HG02623 (cell line): ENCODE results near the gene PRR7.
"Not testable (repeated sequence)": the region's sequence is repeated elsewhere in the genome, so short reads cannot be mapped to it uniquely, and the experiment has no call there.

Experiments used
- ATAC-seq: cut with Tn5 transposase; IDR thresholded peaks from one replicate; pipeline ENCODE4 v1.9.1; 2021; ENCODE audit warnings: moderate library complexity; ENCODE audit not compliant: unreplicated experiment

The PRR7 gene

DNA sequence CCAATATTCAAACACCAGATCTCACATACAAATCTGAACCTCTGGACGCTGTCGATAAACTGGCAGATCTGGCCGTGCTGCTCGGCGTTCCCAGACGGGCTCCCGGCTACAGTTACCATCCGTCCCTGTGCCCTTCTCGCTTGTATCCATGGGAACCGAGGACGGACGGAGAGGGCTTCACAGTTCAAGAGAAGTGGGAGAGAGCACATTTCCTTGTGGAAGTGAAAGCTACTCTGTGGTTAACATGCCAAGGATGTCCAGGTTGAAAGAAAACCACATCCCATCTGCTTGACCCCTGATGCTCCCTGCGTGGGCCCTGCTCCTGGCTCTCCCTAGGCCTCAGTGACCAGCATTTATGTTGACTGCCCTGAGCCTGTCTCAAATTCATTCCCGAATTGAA lies 33.2 kb downstream of the PRR7 start:
- ATAC-seq: no peak

DNA sequence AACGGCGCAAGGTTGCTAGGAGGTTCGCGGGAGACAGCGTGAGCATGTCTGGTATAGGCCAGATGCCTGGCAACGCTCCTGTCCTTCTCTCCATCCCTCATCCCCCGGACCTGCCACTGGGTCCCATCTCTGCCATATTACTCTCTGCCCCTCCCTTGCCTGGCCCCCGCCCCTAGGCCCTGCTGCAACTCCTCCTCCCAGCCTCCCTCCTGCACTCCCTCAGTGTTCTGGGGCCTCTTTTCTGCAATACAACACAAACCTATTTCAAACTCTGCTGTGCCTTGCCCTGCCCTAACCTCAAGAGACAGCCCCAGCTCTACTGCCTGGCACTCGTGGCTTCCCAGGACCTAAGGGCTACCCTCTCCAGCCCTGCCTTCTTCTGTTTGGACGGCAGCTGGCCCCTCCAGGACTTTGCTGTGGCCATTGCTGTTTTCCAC lies 35.8 kb downstream of the PRR7 start:
- no peak for ATAC-seq

DNA sequence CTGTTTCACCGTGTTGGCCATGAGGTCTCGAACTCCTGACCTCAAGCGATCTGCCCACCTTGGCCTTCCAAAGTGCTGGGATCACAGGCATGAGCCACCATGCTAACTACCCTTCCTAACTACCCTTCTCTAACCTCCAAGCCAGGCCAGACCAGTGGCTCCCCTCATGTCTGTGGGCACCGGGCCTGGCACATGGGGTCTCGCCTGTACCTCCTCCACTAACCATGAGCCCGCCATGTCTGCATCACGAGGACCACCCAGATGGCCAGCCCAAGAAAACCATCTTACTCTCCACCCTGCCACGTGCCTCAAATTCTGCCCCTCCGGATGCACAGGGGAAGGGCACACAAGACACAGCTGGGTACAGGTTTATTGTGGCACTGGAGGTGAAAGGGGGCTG lies 36.4 kb downstream of the PRR7 start:
- no peak for ATAC-seq

- no peak for ATAC-seq
Observed at GRCh38 chr5:177483994-177484901, 37.6 kb downstream of the PRR7 start.

- ATAC-seq: no peak
Observed at GRCh38 chr5:177484902-177485549, 38.4 kb downstream of the PRR7 start.

GRCh38 chr5:177485753-177486152 lies 39.1 kb downstream of the PRR7 start:
- not testable (repeated sequence) for ATAC-seq

DNA sequence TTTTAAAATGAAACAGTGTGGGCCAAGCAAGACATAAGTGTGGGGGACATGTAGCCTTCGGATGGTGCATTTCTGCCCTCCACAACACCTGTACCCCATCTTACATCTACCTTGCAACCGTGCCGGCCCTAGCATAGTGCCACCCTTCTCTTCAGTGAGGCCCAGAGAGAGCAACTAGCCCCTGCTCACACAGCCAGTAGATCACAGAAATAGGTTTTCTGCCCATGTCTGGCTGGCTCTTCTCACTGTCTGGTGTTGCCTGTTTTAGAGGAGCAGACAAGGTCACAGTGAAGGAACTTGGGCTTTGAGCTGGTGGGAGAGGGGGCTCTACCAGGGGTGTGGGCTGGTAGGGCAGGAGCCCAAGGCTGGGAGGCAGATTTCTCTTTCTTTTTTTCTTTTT lies 39.6 kb downstream of the PRR7 start:
- no peak for ATAC-seq

DNA sequence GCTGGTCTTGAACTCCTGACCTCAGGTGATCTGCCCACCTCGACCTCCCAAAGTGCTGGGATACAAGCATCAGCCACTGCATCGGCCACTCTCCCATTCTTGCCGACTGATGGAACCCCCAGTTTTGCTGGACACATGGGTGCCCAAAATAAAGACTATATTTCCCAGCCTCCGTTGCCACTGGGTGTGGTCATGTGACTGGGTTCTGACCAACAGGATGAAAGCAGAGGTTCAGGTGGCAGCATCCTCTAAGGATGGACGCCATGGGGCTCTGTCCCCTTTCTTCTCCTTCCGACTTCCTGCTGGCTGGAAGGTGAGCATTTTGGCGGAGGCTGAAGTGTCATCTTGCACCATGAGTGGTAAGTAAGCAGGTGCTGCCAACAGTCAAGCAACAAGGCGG lies 40.5 kb downstream of the PRR7 start:
- no peak for ATAC-seq

DNA sequence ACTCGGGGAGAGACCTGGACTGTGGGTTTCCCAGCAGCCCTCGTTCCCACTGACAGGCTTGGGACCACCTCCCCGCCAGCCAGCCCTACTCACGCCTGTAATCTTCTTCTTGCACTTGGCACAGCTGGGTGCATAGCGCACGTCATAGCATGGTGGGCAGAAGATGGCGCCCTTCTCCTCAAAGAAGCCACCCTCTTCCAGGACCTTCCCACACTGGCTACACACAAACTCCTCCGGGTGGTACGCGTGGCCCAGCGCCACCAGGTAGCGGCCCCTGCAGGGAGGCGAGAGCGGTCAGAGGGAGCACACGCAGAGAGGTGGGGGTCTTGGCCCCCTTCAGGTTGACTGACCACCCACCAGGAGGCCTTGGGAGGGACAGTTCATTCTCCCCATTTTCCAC lies 41.4 kb downstream of the PRR7 start:
- no peak for ATAC-seq

DNA sequence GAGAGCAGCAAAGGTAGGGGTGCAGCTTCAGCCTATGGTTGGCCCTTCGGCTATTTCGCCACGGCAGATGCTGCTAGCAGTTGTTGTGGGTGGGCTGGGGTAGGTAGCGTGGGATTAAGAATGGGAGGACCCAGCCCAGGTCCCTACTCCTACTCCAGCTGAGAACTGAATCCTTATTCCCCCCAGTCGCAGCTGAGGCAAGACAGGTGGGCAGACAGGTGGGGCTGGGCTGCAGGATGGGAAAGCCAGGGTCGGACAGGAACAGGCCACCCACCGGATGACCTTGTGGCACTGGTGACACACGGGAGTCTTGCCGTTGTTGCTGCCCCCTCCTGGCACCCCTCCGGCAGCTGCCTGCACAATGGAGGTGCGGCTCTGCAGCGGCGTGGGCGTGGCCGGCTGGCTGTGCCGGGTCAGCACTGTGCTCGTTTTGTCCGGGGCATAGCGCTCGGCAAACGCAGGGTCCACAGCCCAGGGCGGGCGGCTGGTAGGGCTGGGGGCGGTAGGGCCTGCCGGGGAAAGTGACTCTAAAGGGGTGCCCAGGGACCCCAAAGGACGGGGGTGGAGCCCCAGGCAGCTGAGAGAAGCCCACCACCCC lies 42.6 kb downstream of the PRR7 start:
- no peak for ATAC-seq

- no peak for ATAC-seq
Observed at GRCh38 chr5:177490311-177490991, 43.8 kb downstream of the PRR7 start.

DNA sequence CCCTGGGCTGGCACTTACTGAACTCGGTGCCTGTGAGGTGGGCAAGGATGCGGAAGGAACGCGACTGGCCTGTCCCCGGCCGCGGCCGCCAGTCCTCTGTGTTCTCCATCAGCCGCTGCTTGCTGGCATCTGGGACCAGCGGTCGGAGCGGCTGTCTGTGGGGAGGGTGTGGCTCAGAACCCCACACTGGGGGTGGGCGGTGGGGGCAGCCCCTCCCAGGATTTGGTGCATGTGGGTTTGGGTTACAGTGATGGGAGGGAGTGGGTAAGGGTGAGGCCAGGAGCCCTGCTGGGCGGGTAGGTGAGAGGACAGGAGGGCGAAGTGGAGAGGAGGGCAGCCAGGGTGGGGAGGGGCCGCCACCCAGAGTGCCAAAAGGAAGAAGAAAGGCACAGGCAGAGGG lies 44.4 kb downstream of the PRR7 start:
- ATAC-seq: no peak

- ATAC-seq: no peak
Observed at GRCh38 chr5:177491429-177491945, 44.9 kb downstream of the PRR7 start.

DNA sequence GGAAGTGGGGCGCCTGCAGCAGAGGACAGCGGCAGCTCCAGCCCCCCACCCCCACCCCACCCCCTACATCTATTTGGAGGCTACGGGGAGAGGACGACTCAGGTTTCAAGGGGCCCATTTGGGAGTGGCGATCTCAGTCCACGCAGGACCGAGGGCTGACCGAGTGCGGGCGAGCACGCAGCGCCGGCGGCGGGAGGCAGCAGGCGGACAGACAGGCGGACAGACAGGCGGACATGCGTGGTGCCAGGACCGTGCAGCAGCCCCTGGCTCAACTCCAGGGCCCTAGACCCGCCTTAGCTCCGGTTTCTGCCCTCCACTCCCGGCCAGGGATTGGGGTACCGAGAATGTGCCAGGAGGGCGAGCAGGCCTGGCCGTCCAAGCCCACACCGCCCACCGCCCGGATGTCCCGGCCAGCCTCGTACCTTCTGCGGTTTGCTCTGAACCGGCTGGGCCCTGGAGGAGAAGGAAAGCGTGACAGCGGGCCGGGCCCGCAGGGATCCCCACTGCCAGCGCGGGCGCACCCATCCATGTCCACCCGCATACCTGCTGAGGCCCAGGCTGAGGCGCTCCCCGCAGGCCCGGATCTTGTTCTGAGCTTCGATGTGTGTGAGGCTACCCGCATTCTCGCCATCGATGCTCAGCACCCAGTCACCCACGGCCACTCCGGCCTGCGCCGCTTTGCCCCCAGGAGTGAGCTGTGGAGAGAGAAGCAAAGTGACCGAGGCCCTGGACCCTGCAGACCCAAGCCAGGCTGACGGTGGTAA lies 45.6 kb downstream of the PRR7 start:
- no peak for ATAC-seq

DNA sequence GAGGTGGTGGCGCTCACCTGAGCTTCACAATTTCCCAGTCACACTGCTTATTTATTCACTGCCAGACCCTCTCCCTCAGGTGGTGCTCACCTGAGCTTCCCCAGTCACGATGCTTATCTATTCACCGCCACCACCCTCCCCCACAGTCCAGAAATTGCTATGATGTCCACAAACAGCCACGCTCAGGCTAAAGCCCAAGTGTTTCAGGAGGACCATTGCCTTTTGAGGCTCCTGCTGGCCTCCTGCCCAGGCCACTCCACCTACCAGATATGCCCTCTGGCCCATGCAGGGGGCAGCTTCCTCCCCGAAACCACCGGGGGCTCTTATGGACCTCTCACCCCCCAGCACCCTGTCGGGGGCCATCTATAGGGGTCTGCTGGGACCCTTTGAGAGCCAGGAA lies 46.2 kb downstream of the PRR7 start:
- ATAC-seq: no peak

DNA sequence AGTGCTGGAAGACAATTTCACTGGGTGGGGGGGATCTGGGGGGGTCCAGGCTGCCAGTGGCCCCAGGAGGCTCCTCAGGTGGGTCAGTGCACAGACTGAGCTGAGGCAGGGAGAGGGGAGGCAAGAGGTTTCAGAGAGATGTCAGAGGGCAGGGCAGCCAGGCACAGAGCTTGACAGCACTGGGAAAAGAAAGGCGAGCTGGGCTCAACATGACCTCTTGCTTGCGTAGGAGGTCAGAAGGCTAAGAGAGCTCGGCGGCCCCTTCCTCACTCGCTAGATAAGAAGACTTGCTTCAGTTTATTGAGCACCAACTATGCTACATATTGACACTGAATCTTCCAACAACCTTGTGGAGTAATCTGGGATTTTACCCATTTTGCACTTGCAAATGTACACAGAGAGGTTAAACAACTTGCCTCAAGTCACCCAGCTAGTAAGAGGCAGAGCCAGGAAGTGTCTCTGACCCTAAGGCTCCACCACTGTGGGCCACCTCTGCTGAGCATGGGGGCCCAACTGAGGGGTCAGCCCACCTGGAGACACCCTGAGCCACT lies 47.3 kb downstream of the PRR7 start:
- ATAC-seq: no peak

DNA sequence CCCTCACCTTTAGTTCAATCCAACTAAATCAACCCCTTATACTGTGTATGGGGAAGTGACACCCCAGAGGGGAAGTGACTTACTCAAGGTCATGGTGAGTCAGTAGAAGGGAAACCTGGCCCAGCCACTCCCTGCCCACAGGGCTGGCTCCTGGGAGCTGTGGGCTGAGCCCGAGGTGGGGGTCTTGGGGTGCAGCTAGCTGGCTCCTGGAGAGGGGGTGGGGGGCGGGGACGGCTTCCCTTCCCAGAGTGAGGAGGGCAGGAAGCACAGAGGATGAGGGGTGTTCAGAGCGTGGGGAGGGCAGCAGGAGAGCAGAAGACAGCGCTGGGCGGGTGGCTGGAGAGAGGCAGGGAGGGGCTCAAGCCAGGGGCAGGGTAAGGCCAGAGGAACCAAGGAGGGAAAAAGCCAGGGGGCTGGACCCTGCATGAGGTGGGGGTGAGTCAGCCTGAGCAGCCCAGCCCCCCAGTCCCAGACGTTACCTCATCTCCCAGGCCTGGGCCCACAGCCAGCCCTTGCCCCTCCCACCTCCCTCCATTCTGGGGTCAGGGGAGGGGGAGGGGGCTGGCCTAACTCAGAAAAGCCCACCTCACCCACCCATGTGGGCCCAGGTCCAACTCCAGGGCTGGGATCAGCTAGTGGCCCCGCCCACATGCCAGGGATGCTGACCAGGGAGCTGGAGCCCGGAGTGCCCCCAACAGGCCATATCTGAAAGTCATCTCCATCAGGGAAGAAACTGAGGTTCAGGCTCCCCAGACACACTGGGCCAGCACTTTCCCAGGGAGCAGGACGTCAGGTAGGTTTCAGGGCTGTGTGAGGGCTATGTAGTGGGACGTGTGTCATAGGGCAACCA lies 48.0 kb downstream of the PRR7 start:
- no peak for ATAC-seq

- no peak for ATAC-seq
Observed at GRCh38 chr5:177495243-177496060, 48.8 kb downstream of the PRR7 start.
